GM12878 (cell line): ENCODE results near the gene NPR3. TPM values are rescaled to one million over a fixed set of nuclear protein-coding genes. Genes with fewer than 3 reads are reported as not detected.

Experiments used
- ATAC-seq: fragments of 200-7000 bp; cut with Tn5 transposase; 3 replicates; pipeline ENCODE4 v1.9.1; 2020; ENCODE audit warnings: mild to moderate bottlenecking, moderate library complexity
- BruUV-seq: library from RNA; stranded (reverse); fragments of 400-500 nt; replicated peaks from 2 replicates; lab custom pipeline; 2021; lab: Mats Ljungman, UMichigan
- CTCF ChIA-PET: fragments of 300-600 bp; sonication (Branson Sonifier 250); formaldehyde crosslinking; extraction: SDS; loops from one replicate; lab custom pipeline; 2021; ENCODE audit warnings: inconsistent platforms; lab: Yijun Ruan, JAX
- POLR2A ChIA-PET: fragments of 350-600 bp; formaldehyde crosslinking; extraction: SDS; loops from one replicate; lab custom pipeline; 2021; ENCODE audit warnings: inconsistent platforms; lab: Charles Lee
- RAD21 ChIA-PET: fragments of 300-600 bp; sonication (Branson Sonifier 250); formaldehyde crosslinking; loops from one replicate; lab custom pipeline; 2023; ENCODE audit warnings: antibody characterized with exemption; ENCODE audit not compliant: unreplicated experiment; lab: Charles Lee
- SMC1A ChIA-PET: fragments of 300-600 bp; sonication (Branson Sonifier 250); formaldehyde crosslinking; loops from one replicate; lab custom pipeline; 2023; ENCODE audit not compliant: unreplicated experiment, uncharacterized antibody; lab: Charles Lee
- DNase-seq: peaks from one replicate; pipeline ENCODE4 v3.0.0-alpha.2; 2011; ENCODE audit warnings: low read depth, low spot score
- FAIRE-seq: peaks from 3 replicates; lab custom pipeline; 2011; peaks lifted over from hg19 to GRCh38; lab: Jason Lieb, UNC
- H2AFZ ChIP-seq: 2 replicates; pipeline ENCODE4 v1.6.0; 2011; ENCODE audit warnings: low read depth, low read length, control low read depth; ENCODE audit not compliant: control insufficient read depth
- H3K27ac ChIP-seq: 2 replicates; pipeline ENCODE4 v1.5.1; 2011; ENCODE audit warnings: control low read depth; ENCODE audit not compliant: control insufficient read depth, insufficient read depth
- H3K27me3 ChIP-seq, 2 experiments: replicated peaks in 1 of 2; 2 replicates each; pipeline versions ENCODE4 v1.6.0 to v1.6.1; 2011; ENCODE audit warnings: low read length in 1 of 2; ENCODE audit not compliant: control insufficient read depth in 2 of 2, insufficient read depth in 2 of 2
- H3K36me3 ChIP-seq, 2 experiments: 2 replicates each; pipeline ENCODE4 v1.5.1; 2011; ENCODE audit warnings: low read length in 1 of 2; ENCODE audit not compliant: control insufficient read depth in 2 of 2, insufficient read depth in 2 of 2
- H3K4me1 ChIP-seq: 2 replicates; pipeline ENCODE4 v1.6.1; 2011; ENCODE audit warnings: mild to moderate bottlenecking, low read length, moderate library complexity, mixed read lengths; ENCODE audit not compliant: control insufficient read depth, insufficient read depth
- H3K4me2 ChIP-seq: 2 replicates; pipeline ENCODE4 v1.6.0; 2011; ENCODE audit warnings: control low read depth; ENCODE audit not compliant: control insufficient read depth, insufficient read depth
- H3K4me3 ChIP-seq: fragments of 200-600 bp; sonication (generic); 2 replicates; pipeline ENCODE4 v1.5.1; 2016
- H3K79me2 ChIP-seq: 2 replicates; pipeline ENCODE4 v1.6.0; 2011; ENCODE audit warnings: low read length; ENCODE audit not compliant: control insufficient read depth, insufficient read depth
- H3K9ac ChIP-seq: 2 replicates; pipeline ENCODE4 v1.8.0; 2011; ENCODE audit warnings: low read length, control low read depth, mixed read lengths; ENCODE audit not compliant: control insufficient read depth, insufficient read depth
- H3K9me3 ChIP-seq: replicated peaks from 3 replicates; pipeline ENCODE4 v1.5.1; 2011; ENCODE audit warnings: mild to moderate bottlenecking, low read length; ENCODE audit not compliant: control insufficient read depth, insufficient read depth
- H4K20me1 ChIP-seq: 2 replicates; pipeline ENCODE4 v1.6.0; 2011; ENCODE audit not compliant: control insufficient read depth, insufficient read depth
- CBX3 ChIP-seq: fragments of 200-600 bp; sonication (generic); IDR thresholded peaks from 2 replicates; pipeline ENCODE4 v1.6.1; 2016; ENCODE audit warnings: low read depth, borderline replicate concordance
- EGR1 ChIP-seq, 2 experiments: IDR thresholded peaks; 1 replicate in 1 of 2; 2 replicates in 1 of 2; pipeline ENCODE4 v1.6.1; 2011 to 2012; ENCODE audit warnings: low read depth in 2 of 2, low read length in 2 of 2, borderline replicate concordance in 1 of 2, mild to moderate bottlenecking in 1 of 2, moderate library complexity in 1 of 2
- JUND ChIP-seq: IDR thresholded peaks from 2 replicates; pipeline ENCODE4 v1.6.1; 2012; ENCODE audit warnings: low read depth, mild to moderate bottlenecking, low read length, improper control_type of control experiment, moderate library complexity
- TCF7 ChIP-seq: IDR thresholded peaks from 2 replicates; pipeline ENCODE4 v1.6.1; 2014; ENCODE audit warnings: antibody characterized with exemption, borderline replicate concordance
- ZBTB11 ChIP-seq: fragments of 450-650 bp; formaldehyde crosslinking; IDR thresholded peaks from 2 replicates; pipeline ENCODE4 v1.5.0; 2022; ENCODE audit warnings: mild to moderate bottlenecking, missing genetic modification characterization
- WGBS: methylation state at CpG from one replicate; pipeline ENCODE4 v1.1.6; 2016; ENCODE audit warnings: low lambda C conversion rate; ENCODE audit not compliant: insufficient replicate concordance, insufficient coverage; ENCODE audit errors: missing lambda C conversion rate; 5-methylcytosine and 5-hydroxymethylcytosine counted together
- in situ Hi-C: fragments of 300-500 bp; cut with MboI; formaldehyde crosslinking; loops from 9 replicates; pipeline ENCODE4 v1.14.3; 2018; ENCODE audit warnings: mixed read lengths
- intact Hi-C: fragments of 100-400 bp; cut with micrococcal nuclease; formaldehyde crosslinking; loops from one replicate; pipeline ENCODE4 v1.14.2; 2022; ENCODE audit not compliant: unreplicated experiment
- polyA plus RNA-seq, 11 experiments: library from polyadenylated mRNA; depleted of rRNA in 4 of 11; unstranded in 6 of 11; stranded (reverse) in 5 of 11; fragments of >200 nt; fragmentation: Nextera tagmentation in 4 of 11; fragmentation: Illumina TruSeq in 1 of 11; extraction: Ambion mirVana in 4 of 11; extraction: Trizol in 1 of 11; gene quantifications; 1 replicate in 1 of 11; 2 replicates in 10 of 11; pipeline versions ENCODE4 v1.2.1 to v1.2.3, GENCODE V29; 2011 to 2016; ENCODE audit warnings: inconsistent platforms in 2 of 11, missing spikeins in 2 of 11, low read depth in 1 of 11
- total RNA-seq, 4 experiments: library from RNA; depleted of rRNA in 3 of 4; stranded (reverse); fragments of >200 nt in 3 of 4; fragmentation: Illumina TruSeq in 1 of 4; extraction: Trizol in 1 of 4; gene quantifications; 2 replicates each; pipeline versions ENCODE4 v1.2.1 to v1.2.3, GENCODE V29; 2013 to 2021
- TF ChIP-seq, protein P1 (sequence below): fragments of 450-650 bp; IDR thresholded peaks from 2 replicates; pipeline ENCODE4 v1.6.1; 2014; ENCODE audit warnings: mild to moderate bottlenecking
- TF ChIP-seq, protein P2 (sequence below): fragments of 450-650 bp; IDR thresholded peaks from 2 replicates; pipeline ENCODE4 v1.6.1; 2018; ENCODE audit warnings: borderline replicate concordance, mild to moderate bottlenecking; ENCODE audit not compliant: partially characterized antibody
- TF ChIP-seq, protein P3 (sequence below): IDR thresholded peaks from 2 replicates; pipeline ENCODE4 v1.6.1; 2012; ENCODE audit warnings: mild to moderate bottlenecking, low read depth, low read length
- TF ChIP-seq, protein P4 (sequence below): fragments of 450-650 bp; IDR thresholded peaks from 2 replicates; pipeline ENCODE4 v1.6.1; 2017; ENCODE audit warnings: antibody characterized with exemption, mild to moderate bottlenecking, moderate library complexity

NPR3 gene
- total and polyA plus RNA-seq, 10 of the 15 experiments (the other 5 are each of a cell fraction or from before 2014, with no cell fraction given) = 0.01 to 0.37 (median 0.14) TPM; not detected in 7

DNA sequence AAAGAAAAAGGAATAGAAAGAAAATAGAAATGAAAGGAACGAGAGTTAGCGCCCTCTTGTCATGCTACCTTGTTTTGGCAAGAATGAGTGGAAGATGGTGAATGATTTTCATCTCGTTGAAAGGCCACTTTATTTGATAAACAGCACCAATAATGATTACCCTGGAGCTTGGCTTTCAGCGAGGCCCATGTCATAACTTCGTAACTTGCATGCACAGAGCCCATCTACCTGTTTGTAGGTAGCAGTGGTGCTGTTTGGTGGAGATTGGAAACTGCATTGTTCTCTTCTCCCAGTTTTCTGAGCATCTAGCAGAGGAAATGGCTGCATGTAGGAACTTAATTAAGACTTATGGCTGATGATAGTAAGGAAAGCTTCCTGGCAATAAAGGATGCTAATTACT, 59.3 kb downstream of the NPR3 start:
- SMC1A ChIA-PET = no interaction called here
- no peak for DNase-seq
- TF ChIP-seq, protein P1, sequence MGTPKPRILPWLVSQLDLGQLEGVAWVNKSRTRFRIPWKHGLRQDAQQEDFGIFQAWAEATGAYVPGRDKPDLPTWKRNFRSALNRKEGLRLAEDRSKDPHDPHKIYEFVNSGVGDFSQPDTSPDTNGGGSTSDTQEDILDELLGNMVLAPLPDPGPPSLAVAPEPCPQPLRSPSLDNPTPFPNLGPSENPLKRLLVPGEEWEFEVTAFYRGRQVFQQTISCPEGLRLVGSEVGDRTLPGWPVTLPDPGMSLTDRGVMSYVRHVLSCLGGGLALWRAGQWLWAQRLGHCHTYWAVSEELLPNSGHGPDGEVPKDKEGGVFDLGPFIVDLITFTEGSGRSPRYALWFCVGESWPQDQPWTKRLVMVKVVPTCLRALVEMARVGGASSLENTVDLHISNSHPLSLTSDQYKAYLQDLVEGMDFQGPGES = no peak
- TF ChIP-seq CBX3 = no peak
- no peak for TF ChIP-seq JUND
- TF ChIP-seq EGR1 (IDR thresholded peaks at IDR 0.05; ENCODE audit: borderline replicate concordance in 1 of 2, low read depth in 2 of 2, low read length in 2 of 2) = no peak
- TF ChIP-seq, protein P2, sequence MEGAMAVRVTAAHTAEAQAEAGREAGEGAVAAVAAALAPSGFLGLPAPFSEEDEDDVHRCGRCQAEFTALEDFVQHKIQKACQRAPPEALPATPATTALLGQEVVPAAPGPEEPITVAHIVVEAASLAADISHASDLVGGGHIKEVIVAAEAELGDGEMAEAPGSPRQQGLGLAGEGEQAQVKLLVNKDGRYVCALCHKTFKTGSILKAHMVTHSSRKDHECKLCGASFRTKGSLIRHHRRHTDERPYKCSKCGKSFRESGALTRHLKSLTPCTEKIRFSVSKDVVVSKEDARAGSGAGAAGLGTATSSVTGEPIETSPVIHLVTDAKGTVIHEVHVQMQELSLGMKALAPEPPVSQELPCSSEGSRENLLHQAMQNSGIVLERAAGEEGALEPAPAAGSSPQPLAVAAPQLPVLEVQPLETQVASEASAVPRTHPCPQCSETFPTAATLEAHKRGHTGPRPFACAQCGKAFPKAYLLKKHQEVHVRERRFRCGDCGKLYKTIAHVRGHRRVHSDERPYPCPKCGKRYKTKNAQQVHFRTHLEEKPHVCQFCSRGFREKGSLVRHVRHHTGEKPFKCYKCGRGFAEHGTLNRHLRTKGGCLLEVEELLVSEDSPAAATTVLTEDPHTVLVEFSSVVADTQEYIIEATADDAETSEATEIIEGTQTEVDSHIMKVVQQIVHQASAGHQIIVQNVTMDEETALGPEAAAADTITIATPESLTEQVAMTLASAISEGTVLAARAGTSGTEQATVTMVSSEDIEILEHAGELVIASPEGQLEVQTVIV = no peak
- TF ChIP-seq ZBTB11 (CRISPR knock-in tag) = no peak
- TF ChIP-seq, protein P3, sequence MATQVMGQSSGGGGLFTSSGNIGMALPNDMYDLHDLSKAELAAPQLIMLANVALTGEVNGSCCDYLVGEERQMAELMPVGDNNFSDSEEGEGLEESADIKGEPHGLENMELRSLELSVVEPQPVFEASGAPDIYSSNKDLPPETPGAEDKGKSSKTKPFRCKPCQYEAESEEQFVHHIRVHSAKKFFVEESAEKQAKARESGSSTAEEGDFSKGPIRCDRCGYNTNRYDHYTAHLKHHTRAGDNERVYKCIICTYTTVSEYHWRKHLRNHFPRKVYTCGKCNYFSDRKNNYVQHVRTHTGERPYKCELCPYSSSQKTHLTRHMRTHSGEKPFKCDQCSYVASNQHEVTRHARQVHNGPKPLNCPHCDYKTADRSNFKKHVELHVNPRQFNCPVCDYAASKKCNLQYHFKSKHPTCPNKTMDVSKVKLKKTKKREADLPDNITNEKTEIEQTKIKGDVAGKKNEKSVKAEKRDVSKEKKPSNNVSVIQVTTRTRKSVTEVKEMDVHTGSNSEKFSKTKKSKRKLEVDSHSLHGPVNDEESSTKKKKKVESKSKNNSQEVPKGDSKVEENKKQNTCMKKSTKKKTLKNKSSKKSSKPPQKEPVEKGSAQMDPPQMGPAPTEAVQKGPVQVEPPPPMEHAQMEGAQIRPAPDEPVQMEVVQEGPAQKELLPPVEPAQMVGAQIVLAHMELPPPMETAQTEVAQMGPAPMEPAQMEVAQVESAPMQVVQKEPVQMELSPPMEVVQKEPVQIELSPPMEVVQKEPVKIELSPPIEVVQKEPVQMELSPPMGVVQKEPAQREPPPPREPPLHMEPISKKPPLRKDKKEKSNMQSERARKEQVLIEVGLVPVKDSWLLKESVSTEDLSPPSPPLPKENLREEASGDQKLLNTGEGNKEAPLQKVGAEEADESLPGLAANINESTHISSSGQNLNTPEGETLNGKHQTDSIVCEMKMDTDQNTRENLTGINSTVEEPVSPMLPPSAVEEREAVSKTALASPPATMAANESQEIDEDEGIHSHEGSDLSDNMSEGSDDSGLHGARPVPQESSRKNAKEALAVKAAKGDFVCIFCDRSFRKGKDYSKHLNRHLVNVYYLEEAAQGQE = no peak
- TF ChIP-seq TCF7 = no peak
- TF ChIP-seq, protein P4, sequence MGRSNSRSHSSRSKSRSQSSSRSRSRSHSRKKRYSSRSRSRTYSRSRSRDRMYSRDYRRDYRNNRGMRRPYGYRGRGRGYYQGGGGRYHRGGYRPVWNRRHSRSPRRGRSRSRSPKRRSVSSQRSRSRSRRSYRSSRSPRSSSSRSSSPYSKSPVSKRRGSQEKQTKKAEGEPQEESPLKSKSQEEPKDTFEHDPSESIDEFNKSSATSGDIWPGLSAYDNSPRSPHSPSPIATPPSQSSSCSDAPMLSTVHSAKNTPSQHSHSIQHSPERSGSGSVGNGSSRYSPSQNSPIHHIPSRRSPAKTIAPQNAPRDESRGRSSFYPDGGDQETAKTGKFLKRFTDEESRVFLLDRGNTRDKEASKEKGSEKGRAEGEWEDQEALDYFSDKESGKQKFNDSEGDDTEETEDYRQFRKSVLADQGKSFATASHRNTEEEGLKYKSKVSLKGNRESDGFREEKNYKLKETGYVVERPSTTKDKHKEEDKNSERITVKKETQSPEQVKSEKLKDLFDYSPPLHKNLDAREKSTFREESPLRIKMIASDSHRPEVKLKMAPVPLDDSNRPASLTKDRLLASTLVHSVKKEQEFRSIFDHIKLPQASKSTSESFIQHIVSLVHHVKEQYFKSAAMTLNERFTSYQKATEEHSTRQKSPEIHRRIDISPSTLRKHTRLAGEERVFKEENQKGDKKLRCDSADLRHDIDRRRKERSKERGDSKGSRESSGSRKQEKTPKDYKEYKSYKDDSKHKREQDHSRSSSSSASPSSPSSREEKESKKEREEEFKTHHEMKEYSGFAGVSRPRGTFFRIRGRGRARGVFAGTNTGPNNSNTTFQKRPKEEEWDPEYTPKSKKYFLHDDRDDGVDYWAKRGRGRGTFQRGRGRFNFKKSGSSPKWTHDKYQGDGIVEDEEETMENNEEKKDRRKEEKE = no peak

More for the DNA sequence above, 59.3 kb downstream of the NPR3 start:
- no peak overlapping the region for H3K4me3 ChIP-seq
- H3K27ac ChIP-seq = no peak overlapping the region
- ChIA-PET POLR2A (no interaction called here), RAD21 (no interaction called here), CTCF (no interaction called here)
- no peak for FAIRE-seq
- no peaks in the 10 kb centered on the region for H3K27me3 ChIP-seq
- no peaks in the 10 kb centered on the region for H3K36me3 ChIP-seq
- H3K4me1 ChIP-seq = no peaks in the 10 kb centered on the region
- WGBS = 19% methylated on average over 5 of the region's 5 CpGs
- no peak overlapping the region for H3K9ac ChIP-seq
- BruUV-seq = no TSS peak
- ATAC-seq = no peak
- intact Hi-C loops (no loop called here), in situ Hi-C loops (no loop called here)
- no peaks in the 10 kb centered on the region; the same call in 2 of the 3 replicates for H3K9me3 ChIP-seq
- no peaks in the 10 kb centered on the region for H3K79me2 ChIP-seq
- no peaks in the 10 kb centered on the region for H4K20me1 ChIP-seq
- no peak overlapping the region for H3K4me2 ChIP-seq
- H2AFZ ChIP-seq = no peak overlapping the region
